Ovary (tissue), 3 donors: Measurements from ENCODE around the gene USP36.

Experiments
- EP300 ChIP-seq: sonication (generic); formaldehyde crosslinking; IDR thresholded peaks from one replicate; pipeline ENCODE4 v1.6.1; 2017; ENCODE audit warnings: antibody characterized with exemption
- POLR2A ChIP-seq: fragments of 450-650 bp; IDR thresholded peaks from one replicate; pipeline ENCODE4 v1.6.1; 2017; ENCODE audit warnings: antibody characterized with exemption, mild to moderate bottlenecking, moderate library complexity
- TF ChIP-seq, protein P1 (sequence below), 3 donors: fragments of 450-650 bp in 2 of 3; fragments of 200-600 bp in 1 of 3; IDR thresholded peaks; one replicate each; pipeline versions ENCODE4 v1.5.1 to v1.8.0; 2016 to 2022; ENCODE audit warnings: antibody characterized with exemption in 3 of 3, mild to moderate bottlenecking in 1 of 3
- donor health status: DM: no; HTN: no; CAD: no.

DNA sequence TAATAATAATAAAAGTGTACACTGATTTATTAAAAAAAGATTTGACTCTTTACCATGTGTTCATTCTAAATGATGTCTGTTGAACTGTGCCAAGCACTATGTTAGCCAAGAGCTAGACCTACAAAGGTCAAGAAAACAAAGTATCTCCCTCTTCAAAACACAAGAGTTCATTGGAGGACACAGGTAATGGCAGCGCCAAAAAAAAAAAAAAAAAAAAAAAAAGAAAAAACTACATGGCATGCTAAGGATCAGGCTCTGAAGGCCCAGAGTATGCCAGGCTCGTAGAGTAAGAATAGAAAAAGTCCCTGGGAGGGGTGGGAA, 93.7 kb downstream of the USP36 start:
- TF ChIP-seq POLR2A, result no peak
- TF ChIP-seq, protein P1, sequence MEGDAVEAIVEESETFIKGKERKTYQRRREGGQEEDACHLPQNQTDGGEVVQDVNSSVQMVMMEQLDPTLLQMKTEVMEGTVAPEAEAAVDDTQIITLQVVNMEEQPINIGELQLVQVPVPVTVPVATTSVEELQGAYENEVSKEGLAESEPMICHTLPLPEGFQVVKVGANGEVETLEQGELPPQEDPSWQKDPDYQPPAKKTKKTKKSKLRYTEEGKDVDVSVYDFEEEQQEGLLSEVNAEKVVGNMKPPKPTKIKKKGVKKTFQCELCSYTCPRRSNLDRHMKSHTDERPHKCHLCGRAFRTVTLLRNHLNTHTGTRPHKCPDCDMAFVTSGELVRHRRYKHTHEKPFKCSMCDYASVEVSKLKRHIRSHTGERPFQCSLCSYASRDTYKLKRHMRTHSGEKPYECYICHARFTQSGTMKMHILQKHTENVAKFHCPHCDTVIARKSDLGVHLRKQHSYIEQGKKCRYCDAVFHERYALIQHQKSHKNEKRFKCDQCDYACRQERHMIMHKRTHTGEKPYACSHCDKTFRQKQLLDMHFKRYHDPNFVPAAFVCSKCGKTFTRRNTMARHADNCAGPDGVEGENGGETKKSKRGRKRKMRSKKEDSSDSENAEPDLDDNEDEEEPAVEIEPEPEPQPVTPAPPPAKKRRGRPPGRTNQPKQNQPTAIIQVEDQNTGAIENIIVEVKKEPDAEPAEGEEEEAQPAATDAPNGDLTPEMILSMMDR (IDR thresholded peaks at IDR 0.05), result no peak
- no peak for TF ChIP-seq EP300
